CD8-positive, alpha-beta memory T cell (primary cell): ENCODE measurements around the gene DUSP23. TPM values are rescaled to one million over a fixed set of nuclear protein-coding genes. Genes with fewer than 3 reads are reported as not detected.

Experiments used
- CTCF ChIA-PET: fragments of 350-600 bp; sonication (Branson Sonifier 250); formaldehyde crosslinking; loops from one replicate; lab custom pipeline; 2021; ENCODE audit warnings: antibody characterized with exemption; lab: Charles Lee
- POLR2A ChIA-PET: fragments of 350-600 bp; sonication (Branson Sonifier 250); formaldehyde crosslinking; loops from one replicate; lab custom pipeline; 2021; ENCODE audit warnings: antibody characterized with exemption; lab: Charles Lee
- DNase-seq, 5 donors: peaks; one replicate each; pipeline versions ENCODE4 v3.0.0 to v3.0.0-alpha.2; 2020 to 2022; ENCODE audit warnings: mixed read lengths in 1 of 5
- H3K27ac ChIP-seq: one replicate; pipeline ENCODE4 v1.7.0; 2013; ENCODE audit warnings: low read depth, mild to moderate bottlenecking, low read length, moderate library complexity
- H3K27me3 ChIP-seq: 2 replicates; pipeline ENCODE4 v1.7.0; 2013; ENCODE audit warnings: low read length, mild to moderate bottlenecking; ENCODE audit not compliant: insufficient read depth, poor library complexity, severe bottlenecking
- H3K36me3 ChIP-seq: 2 replicates; pipeline ENCODE4 v1.7.0; 2013; ENCODE audit warnings: mild to moderate bottlenecking, low read length, moderate library complexity; ENCODE audit not compliant: insufficient read depth
- H3K4me1 ChIP-seq: 2 replicates; pipeline ENCODE4 v1.7.0; 2013; ENCODE audit warnings: mild to moderate bottlenecking, low read length, moderate library complexity; ENCODE audit not compliant: insufficient read depth
- H3K4me3 ChIP-seq: 2 replicates; pipeline ENCODE4 v1.7.0; 2013; ENCODE audit warnings: mild to moderate bottlenecking, low read length
- H3K9me3 ChIP-seq: 2 replicates; pipeline ENCODE4 v1.7.0; 2013; ENCODE audit warnings: mild to moderate bottlenecking, low read length
- H3K27ac Mint-ChIP-seq, 8 donors: one replicate each; pipeline ENCODE4 v1.8.0; 2020 to 2021; ENCODE audit warnings: mixed read lengths in 8 of 8, mild to moderate bottlenecking in 6 of 8, inconsistent platforms in 3 of 8, moderate library complexity in 3 of 8
- H3K27me3 Mint-ChIP-seq, 2 donors: one replicate each; pipeline ENCODE4 v1.8.0; 2020 to 2021; ENCODE audit warnings: mixed read lengths in 2 of 2, mild to moderate bottlenecking in 1 of 2, moderate library complexity in 1 of 2
- H3K36me3 Mint-ChIP-seq, 3 donors: one replicate each; pipeline ENCODE4 v1.8.0; 2020 to 2021; ENCODE audit warnings: mixed read lengths in 3 of 3, inconsistent platforms in 1 of 3, mild to moderate bottlenecking in 1 of 3
- H3K4me1 Mint-ChIP-seq, 3 donors: one replicate each; pipeline ENCODE4 v1.8.0; 2020 to 2021; ENCODE audit warnings: mixed read lengths in 3 of 3, inconsistent platforms in 1 of 3, mild to moderate bottlenecking in 1 of 3
- H3K4me3 Mint-ChIP-seq, 7 donors: one replicate each; pipeline ENCODE4 v1.8.0; 2020 to 2021; ENCODE audit warnings: mixed read lengths in 7 of 7, mild to moderate bottlenecking in 6 of 7, moderate library complexity in 4 of 7, inconsistent platforms in 2 of 7
- H3K9me3 Mint-ChIP-seq, 5 donors: one replicate each; pipeline ENCODE4 v1.8.0; 2020 to 2022; ENCODE audit warnings: mixed read lengths in 5 of 5, mild to moderate bottlenecking in 3 of 5, moderate library complexity in 2 of 5, inconsistent platforms in 1 of 5
- polyA plus RNA-seq: library from polyadenylated mRNA; unstranded; fragments of 300-500 nt; fragmentation: Illumina TruSeq; gene quantifications from one replicate; pipeline ENCODE4 v1.2.3, GENCODE V29; 2021
- total RNA-seq, 2 experiments: library from RNA; stranded (reverse); gene quantifications; one replicate each; pipeline ENCODE4 v1.2.3, GENCODE V29; 2021

Gene DUSP23
- total RNA-seq (10 to 100 TPM; 35.5 to 38.1 TPM), polyA plus RNA-seq (65.8 TPM)

DNA sequence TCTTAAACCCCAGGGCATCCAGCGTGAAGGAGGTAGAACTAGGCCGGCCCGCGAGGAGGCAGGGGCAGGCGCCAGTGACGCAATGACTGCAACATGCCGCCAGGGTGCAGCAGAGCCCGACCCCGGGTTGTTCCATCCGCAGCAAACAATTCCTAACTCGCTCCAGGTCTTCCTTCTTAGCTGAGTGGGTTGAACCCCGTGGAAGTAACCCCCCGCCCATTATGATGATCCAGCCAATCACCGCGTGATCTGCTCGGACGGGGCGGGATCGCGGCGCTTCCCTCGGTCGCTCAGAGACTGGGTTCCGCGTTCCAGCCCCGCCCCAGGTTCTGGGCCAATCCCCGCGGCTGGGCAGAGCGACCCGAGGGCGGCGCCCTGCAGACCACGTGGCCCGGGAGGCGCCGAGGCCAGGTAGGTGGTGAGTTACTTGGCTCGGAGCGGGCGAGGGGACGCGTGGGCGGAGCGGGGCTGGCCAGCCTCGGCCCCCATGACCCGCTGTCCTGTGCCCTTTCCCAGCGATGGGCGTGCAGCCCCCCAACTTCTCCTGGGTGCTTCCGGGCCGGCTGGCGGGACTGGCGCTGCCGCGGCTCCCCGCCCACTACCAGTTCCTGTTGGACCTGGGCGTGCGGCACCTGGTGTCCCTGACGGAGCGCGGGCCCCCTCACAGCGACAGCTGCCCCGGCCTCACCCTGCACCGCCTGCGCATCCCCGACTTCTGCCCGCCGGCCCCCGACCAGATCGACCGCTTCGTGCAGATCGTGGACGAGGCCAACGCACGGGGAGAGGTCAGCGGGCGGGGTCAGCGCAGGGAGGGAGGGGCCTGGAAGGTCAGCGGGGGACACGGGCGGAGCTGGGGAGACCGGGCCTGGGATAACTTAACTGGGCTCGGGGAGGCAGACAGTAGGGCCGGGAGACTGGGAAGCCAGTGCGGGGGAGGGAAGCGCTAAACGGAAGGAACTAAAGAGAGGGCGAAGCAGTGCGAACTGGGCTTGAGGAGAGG is at the start of gene DUSP23:
Gene DUSP23, plus strand, starts transcription at position 380 of the 1,000 bp plus-strand sequence. Its CDS starts 139 bp downstream, at position 519.
- peak within 1 kb of the TSS; percentile 8 to 92 (median 88) for H3K27ac Mint-ChIP-seq
- Histone ChIP-seq H3K27ac (peak within 1 kb of the TSS; percentile 58), H3K36me3 (no peaks in the 10 kb centered on the region), H3K9me3 (no peaks in the 10 kb centered on the region), H3K4me3 (peak within 1 kb of the TSS; percentile 63), H3K27me3 (no peaks in the 10 kb centered on the region), H3K4me1 (peaks cover 9% of the 10 kb centered on the region)
- peaks cover 0 to 5% (median 0%) of the 10 kb centered on the region in 3 donors for H3K36me3 Mint-ChIP-seq
- peak within 1 kb of the TSS; percentile 81 to 95 (median 89) for H3K4me3 Mint-ChIP-seq
- peak; percentile 94 to 96 (median 96) for DNase-seq
- CTCF ChIA-PET = interaction anchor here (0.7 to 4.0 kb wide), 16 partner anchors 9 to 250 kb away, joined by 3 to 66 read pairs (median 5); partner anchors contain the start of genes PIGM, SLAMF8 and TAGLN2
- peaks cover 0 to 1% of the 10 kb centered on the region in 2 donors for H3K27me3 Mint-ChIP-seq
- H3K9me3 Mint-ChIP-seq = no peaks in the 10 kb centered on the region
- H3K4me1 Mint-ChIP-seq = peaks cover 39 to 57% (median 43%) of the 10 kb centered on the region in 3 donors
- POLR2A ChIA-PET = interaction anchor here (0.5 kb wide), 1 partner anchor 77 kb away, joined by 4 read pairs; no protein-coding TSS in a partner anchor

DNA sequence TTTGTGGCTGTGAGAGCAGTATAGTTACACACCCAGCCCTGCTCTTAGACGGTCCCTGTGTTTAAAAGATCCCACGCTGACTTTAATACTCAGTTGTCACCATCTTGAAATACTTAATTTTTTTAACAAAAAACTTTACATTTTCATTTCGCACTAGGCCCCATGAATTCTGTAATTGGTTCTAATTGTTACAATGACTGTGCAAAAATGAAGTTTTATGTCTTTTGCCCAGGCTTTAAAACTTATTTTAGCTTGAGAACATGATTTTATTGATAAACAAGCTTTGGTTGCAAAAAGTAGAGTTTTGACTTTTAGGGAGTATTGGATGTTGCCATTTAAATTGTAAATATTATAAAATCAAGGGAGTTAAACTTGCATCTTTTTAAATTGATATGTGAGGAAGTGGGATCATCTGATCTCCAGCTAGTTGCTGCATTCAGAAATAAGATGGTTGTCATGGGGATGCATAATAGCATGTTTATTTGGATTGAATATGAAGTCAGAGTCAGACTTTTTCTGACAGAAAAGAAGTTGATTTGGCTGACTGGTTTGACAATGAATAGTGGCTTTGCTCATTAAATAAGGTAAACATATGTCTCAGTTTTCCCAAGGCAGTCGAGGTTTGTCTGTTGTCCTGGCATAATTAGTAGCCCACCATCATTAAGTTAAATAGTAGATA is 43.4 kb upstream of the DUSP23 start:
- H3K36me3 Mint-ChIP-seq = peaks cover 0 to 2% (median 0%) of the 10 kb centered on the region in 3 donors
- Histone ChIP-seq H3K27ac (no peak overlapping the region), H3K36me3 (no peaks in the 10 kb centered on the region), H3K27me3 (no peaks in the 10 kb centered on the region), H3K4me3 (no peak overlapping the region), H3K4me1 (no peaks in the 10 kb centered on the region), H3K9me3 (no peaks in the 10 kb centered on the region)
- peaks cover 5 to 18% of the 10 kb centered on the region in 2 donors for H3K27me3 Mint-ChIP-seq
- CTCF ChIA-PET = no interaction called here
- H3K9me3 Mint-ChIP-seq = peaks cover 0 to 6% (median 4%) of the 10 kb centered on the region in 5 donors
- no peak for DNase-seq
- H3K4me3 Mint-ChIP-seq = no peak overlapping the region
- no peaks in the 10 kb centered on the region for H3K4me1 Mint-ChIP-seq
- POLR2A ChIA-PET = no interaction called here
- no peak overlapping the region for H3K27ac Mint-ChIP-seq

DNA sequence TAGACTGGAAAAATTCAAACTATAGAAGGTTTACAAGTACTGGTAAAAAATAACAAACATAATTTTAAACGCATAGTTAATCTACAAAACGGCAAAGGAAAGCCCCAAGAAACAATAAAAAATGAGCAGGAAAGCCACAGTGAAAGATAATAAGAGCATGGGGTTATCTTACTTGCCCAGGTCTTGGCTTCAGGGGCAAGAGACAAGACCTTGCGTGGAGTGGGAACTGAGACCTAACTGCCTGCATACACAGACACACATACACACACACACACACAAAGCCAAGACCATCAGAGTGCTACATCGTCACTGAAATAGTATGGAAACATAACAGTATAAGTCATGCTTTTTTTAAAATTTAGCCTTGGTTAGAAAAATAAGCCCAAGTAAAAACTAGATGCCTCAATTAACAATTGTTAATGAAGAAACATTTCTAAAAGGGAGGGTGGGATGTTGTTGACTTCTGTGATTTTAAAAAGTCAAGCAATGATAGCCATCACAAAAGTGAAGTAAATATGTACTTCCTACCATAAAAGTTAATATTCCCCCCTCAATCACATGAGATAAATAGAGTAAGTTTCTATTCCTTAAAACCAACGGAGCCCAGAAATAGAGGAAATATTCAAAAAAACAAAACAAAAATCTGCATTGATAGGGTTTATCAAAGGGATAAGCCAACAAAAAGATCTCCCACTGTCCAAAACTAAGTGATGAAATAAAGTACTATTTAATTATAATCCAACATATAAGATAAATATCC is 36.9 kb upstream of the DUSP23 start:
- ChIA-PET POLR2A (no interaction called here), CTCF (no interaction called here)
- H3K4me3 ChIP-seq = no peak overlapping the region
- no peaks in the 10 kb centered on the region for H3K36me3 ChIP-seq
- DNase-seq = no peak
- no peaks in the 10 kb centered on the region for H3K9me3 ChIP-seq
- H3K9me3 Mint-ChIP-seq = peaks cover 0 to 10% (median 3%) of the 10 kb centered on the region in 5 donors
- H3K27me3 ChIP-seq = no peaks in the 10 kb centered on the region
- no peaks in the 10 kb centered on the region for H3K4me1 ChIP-seq
- no peaks in the 10 kb centered on the region for H3K4me1 Mint-ChIP-seq
- no peak overlapping the region for H3K27ac Mint-ChIP-seq
- H3K27ac ChIP-seq = no peak overlapping the region
- H3K4me3 Mint-ChIP-seq = no peak overlapping the region
- H3K27me3 Mint-ChIP-seq = peaks cover 12 to 25% of the 10 kb centered on the region in 2 donors
- H3K36me3 Mint-ChIP-seq = peaks cover 0 to 2% (median 0%) of the 10 kb centered on the region in 3 donors

DNA sequence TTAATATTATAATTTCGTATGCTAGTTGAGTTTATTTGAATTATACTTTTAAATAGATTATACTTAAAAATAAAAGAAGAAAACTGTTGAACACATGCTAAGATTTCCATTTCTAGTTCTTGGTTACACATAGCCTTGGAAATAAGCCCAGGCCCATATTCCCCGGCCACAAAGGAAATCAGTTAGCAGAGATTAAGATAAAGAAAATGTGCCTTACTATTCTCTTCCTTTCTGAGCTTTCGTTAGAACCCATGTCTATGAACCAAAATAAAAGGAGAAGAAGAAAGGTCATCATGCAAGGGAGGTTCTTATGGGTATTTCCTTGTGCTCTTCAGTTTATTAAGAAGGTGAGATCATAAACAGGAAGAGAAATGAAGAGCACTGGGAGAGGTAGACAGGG is 34.1 kb upstream of the DUSP23 start:
- Mint-ChIP-seq H3K9me3 (peaks cover 0 to 7% (median 1%) of the 10 kb centered on the region in 5 donors), H3K27ac (no peak overlapping the region)

DNA sequence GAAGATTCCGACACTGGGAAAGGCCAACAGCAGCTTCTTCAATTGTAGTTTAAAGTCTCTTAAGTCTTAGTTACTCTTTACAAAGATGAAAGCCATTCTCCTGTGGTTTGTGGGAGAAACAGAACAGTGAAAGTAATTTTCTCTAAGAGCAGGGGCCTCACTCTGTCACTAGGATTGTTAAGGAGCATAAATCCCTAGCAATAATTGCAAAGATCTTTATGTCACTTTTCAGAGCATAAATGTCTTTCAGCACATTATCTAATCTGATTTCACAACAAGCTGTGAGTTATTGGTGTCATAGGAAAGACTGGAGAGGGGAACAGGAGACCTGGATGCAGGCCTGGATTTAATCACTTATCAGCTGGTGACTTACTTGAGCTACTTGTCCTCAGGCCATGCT is 32.4 kb upstream of the DUSP23 start:
- Mint-ChIP-seq H3K9me3 (no peaks in the 10 kb centered on the region), H3K36me3 (peaks cover 0 to 2% (median 0%) of the 10 kb centered on the region in 3 donors), H3K4me1 (no peaks in the 10 kb centered on the region), H3K4me3 (no peak overlapping the region), H3K27me3 (peaks cover 8 to 30% of the 10 kb centered on the region in 2 donors), H3K27ac (no peak overlapping the region)
- CTCF ChIA-PET = no interaction called here
- Histone ChIP-seq H3K4me3 (no peak overlapping the region), H3K36me3 (no peaks in the 10 kb centered on the region), H3K4me1 (no peaks in the 10 kb centered on the region), H3K27ac (no peak overlapping the region), H3K9me3 (no peaks in the 10 kb centered on the region), H3K27me3 (no peaks in the 10 kb centered on the region)
- no peak for DNase-seq
- POLR2A ChIA-PET = no interaction called here

More for the DNA sequence above, 34.1 kb upstream of the DUSP23 start:
- DNase-seq = no peak
- Mint-ChIP-seq H3K27me3 (peaks cover 13 to 30% of the 10 kb centered on the region in 2 donors), H3K4me3 (no peak overlapping the region), H3K36me3 (peaks cover 0 to 2% (median 0%) of the 10 kb centered on the region in 3 donors), H3K4me1 (no peaks in the 10 kb centered on the region)
- ChIA-PET POLR2A (no interaction called here), CTCF (no interaction called here)
- Histone ChIP-seq H3K4me1 (no peaks in the 10 kb centered on the region), H3K36me3 (no peaks in the 10 kb centered on the region), H3K27ac (no peak overlapping the region), H3K27me3 (no peaks in the 10 kb centered on the region), H3K9me3 (no peaks in the 10 kb centered on the region), H3K4me3 (no peak overlapping the region)

DNA sequence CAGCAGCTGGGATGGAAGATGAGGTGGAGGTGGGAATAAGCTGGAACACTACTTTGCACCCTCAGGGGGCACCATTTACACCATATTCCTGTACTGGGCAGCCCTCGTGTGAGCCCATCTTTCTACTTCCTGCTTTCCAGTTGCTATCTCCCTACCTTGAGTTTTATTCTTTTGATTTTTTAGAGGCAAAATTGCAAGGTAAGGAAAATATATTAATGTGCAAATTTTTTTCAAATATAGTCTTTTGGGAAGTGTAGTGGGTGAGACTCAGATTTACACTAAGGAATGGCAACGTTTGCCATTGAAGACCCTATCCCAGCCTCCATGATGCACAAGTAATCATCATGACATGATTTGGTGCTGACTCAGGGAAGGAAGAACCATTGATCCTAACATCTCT is 31.1 kb upstream of the DUSP23 start:
- POLR2A ChIA-PET = no interaction called here
- H3K36me3 ChIP-seq = no peaks in the 10 kb centered on the region
- peaks cover 8 to 23% of the 10 kb centered on the region in 2 donors for H3K27me3 Mint-ChIP-seq
- H3K4me3 Mint-ChIP-seq = no peak overlapping the region
- no peak for DNase-seq
- CTCF ChIA-PET = no interaction called here
- no peaks in the 10 kb centered on the region for H3K4me1 Mint-ChIP-seq
- H3K9me3 Mint-ChIP-seq = no peaks in the 10 kb centered on the region
- no peaks in the 10 kb centered on the region for H3K9me3 ChIP-seq
- H3K4me1 ChIP-seq = no peaks in the 10 kb centered on the region
- H3K27me3 ChIP-seq = no peaks in the 10 kb centered on the region
- H3K36me3 Mint-ChIP-seq = no peaks in the 10 kb centered on the region
- no peak overlapping the region for H3K27ac ChIP-seq
- H3K4me3 ChIP-seq = no peak overlapping the region
- peak overlapping the region in 1 of 8 donors; percentile 6 for H3K27ac Mint-ChIP-seq

DNA sequence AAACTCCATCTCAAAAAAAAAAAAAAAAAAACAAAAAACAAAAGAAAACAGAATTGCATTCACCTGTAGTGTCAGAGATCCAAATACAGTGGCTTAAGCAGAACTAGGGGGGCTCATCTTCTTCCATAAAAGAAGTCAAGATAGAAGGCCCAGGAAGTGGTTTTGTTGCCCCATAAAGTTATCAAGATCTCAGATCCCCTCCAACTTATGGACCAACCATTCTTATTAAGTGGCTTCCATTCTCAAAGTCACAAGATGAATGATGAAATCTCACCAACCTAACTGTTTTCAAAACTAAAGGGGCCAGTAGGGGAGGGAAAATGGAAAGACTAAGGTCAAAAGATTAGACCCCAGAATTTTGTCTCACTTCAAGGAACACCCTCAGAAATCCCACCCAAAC is 30.1 kb upstream of the DUSP23 start:
- Histone ChIP-seq H3K4me3 (no peak overlapping the region), H3K4me1 (no peaks in the 10 kb centered on the region), H3K36me3 (no peaks in the 10 kb centered on the region), H3K27me3 (no peaks in the 10 kb centered on the region), H3K27ac (no peak overlapping the region), H3K9me3 (no peaks in the 10 kb centered on the region)
- H3K9me3 Mint-ChIP-seq = no peaks in the 10 kb centered on the region
- DNase-seq = no peak
- H3K27ac Mint-ChIP-seq = no peak overlapping the region
- POLR2A ChIA-PET = no interaction called here
- CTCF ChIA-PET = no interaction called here
- peaks cover 9 to 20% of the 10 kb centered on the region in 2 donors for H3K27me3 Mint-ChIP-seq
- no peak overlapping the region for H3K4me3 Mint-ChIP-seq
- no peaks in the 10 kb centered on the region for H3K4me1 Mint-ChIP-seq
- no peaks in the 10 kb centered on the region for H3K36me3 Mint-ChIP-seq
